Epithelial cell of esophagus (primary cell): Measurements from ENCODE around the gene ANKMY1.

Experiments
- DNase-seq: peaks from one replicate; pipeline ENCODE4 v3.0.0; 2010; ENCODE audit warnings: low read depth
- H3K4me3 ChIP-seq: 2 replicates; pipeline ENCODE4 v1.5.1; 2011; ENCODE audit warnings: mild to moderate bottlenecking, low read length, control low read depth
- CTCF ChIP-seq: IDR thresholded peaks from 2 replicates; pipeline ENCODE4 v1.5.1; 2011; ENCODE audit warnings: low read depth, mild to moderate bottlenecking, low read length, control low read depth, inconsistent platforms; ENCODE audit not compliant: insufficient read depth; ENCODE audit errors: missing control alignments

The ANKMY1 gene

GRCh38 chr2:240456447-240457222 lies 101.2 kb downstream of the ANKMY1 start:
- DNase-seq, result no peak
- no peak overlapping the region for H3K4me3 ChIP-seq
- TF ChIP-seq CTCF, result no peak

- TF ChIP-seq CTCF, result no peak
- no peak overlapping the region for H3K4me3 ChIP-seq
- no peak for DNase-seq
These were observed 101.9 kb downstream of the ANKMY1 start for GRCh38 chr2:240455647-240456446.

DNA sequence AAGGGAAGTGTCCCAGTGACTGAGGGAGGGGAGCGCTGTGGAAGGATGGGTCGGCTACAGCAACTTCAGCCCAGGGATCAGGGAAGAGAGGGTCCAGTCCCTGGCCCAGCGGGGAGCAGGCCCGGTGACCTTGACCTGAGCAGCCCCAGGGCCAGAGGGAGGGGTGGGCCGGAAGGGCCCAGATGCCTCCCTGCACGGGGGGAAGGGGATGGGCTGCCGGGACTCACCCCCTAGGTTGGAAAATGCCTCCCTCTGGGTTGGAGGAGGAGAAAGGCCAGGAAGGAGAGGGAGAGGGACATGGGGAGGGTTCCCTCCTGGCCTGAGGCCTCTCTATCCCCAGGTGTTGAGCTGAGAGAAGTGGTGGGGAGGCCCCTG lies 102.5 kb downstream of the ANKMY1 start:
- no peak overlapping the region for H3K4me3 ChIP-seq
- DNase-seq, result no peak

GRCh38 chr2:240454106-240454901 lies 103.5 kb downstream of the ANKMY1 start:
- H3K4me3 ChIP-seq, result peak overlapping the region; percentile 34
- DNase-seq, result no peak
- TF ChIP-seq CTCF, result no peak

More for the DNA sequence above, 102.5 kb downstream of the ANKMY1 start:
- no peak for TF ChIP-seq CTCF

DNA sequence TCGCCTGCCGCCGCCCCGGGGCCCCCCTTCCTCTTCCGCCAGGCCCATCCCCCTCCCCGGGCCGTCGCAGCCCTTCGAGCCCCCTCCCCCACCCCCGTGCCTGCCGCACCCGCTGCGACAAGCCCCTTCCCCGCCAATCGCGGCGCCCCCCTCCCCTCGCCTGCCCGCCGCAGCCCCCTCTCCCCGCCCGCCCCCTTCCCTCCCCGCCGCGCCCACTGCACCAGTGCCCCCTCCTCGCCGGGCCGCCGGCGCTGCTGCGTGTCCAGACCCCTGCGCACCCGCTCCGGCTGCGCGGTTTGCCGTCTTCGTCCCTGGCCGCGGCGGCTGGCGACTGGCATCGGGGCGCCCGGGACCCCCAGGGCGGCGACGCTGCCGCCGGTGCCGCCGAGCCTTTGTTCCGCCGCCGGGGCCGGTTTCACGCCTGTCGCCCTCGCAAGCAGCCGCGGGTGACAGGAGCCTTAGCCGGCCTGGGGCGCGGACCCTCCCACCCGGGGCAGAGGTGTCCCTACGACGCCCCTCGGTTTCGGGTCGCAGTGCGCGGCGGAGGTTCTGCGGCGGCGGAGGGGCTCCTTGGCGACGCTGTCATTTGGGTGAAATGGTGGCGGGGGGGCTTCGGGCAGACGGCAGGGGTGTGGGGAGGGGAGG lies 104.2 kb downstream of the ANKMY1 start:
- peak overlapping the region; percentile 34 for H3K4me3 ChIP-seq
- DNase-seq, result no peak
- no peak for TF ChIP-seq CTCF

DNA sequence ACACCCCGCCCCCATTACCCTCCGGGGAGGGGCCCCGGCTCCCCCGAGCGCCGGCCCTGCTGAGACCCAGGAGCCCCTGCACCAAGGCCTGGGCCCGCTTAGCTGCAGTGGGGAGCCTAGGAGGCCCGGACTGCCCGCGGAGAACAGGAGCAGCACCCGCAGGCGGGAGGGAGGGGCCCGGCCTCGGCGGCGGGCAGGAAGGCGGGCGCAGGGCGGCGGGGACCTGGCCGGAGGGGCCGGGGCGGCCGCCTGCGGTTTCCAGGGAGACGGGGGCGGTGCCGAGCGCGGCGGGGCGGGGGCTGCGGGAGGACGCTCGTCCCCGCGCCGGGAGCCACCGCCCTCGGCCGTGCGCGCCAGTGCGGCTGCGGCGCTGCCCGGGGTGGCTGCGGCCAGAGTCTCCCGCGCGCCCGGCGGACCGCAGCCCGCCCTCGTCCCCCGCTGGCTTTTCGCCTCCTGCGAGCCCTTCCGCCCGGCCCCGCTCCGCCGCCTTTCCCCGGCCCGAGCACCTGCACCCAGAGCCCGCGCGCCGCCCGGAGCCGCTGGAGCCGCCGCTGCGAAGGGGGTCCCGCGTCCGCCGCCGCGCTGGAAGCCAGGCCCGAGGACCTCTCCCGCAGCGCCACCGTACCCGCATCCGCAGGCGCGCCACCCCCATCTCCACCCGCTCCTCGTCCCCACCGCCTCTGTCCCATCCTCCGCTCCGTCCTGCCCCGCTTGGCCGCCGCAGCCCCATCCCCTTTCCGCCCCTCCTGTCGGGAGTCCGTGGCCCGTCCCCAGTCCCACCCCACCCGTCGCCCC lies 105.1 kb downstream of the ANKMY1 start:
- no peak for TF ChIP-seq CTCF
- DNase-seq, result peak; percentile 53
- peak overlapping the region; percentile 50 for H3K4me3 ChIP-seq
